H1 (cell line): ENCODE measurements around the gene LSM3. TPM values are rescaled to one million over a fixed set of nuclear protein-coding genes. Genes with fewer than 3 reads are reported as not detected.

Source experiments
- ATF3 ChIP-seq: IDR thresholded peaks from 2 replicates; pipeline ENCODE4 v1.6.1; 2011; ENCODE audit warnings: low read depth, mild to moderate bottlenecking, low read length; ENCODE audit not compliant: insufficient read depth
- BRCA1 ChIP-seq: IDR thresholded peaks from 2 replicates; pipeline ENCODE4 v1.6.1; 2012; ENCODE audit warnings: low read depth, low read length, improper control_type of control experiment
- CBX5 ChIP-seq: fragments of 300-800, 300-1000 bp; sonication (generic); IDR thresholded peaks from 2 replicates; pipeline ENCODE4 v1.7.1; 2016; ENCODE audit warnings: antibody characterized with exemption, low read length, low read depth
- CREB1 ChIP-seq: IDR thresholded peaks from 2 replicates; pipeline ENCODE4 v1.6.1; 2012; ENCODE audit warnings: inconsistent platforms
- CTCF ChIP-seq, 3 experiments: IDR thresholded peaks; 1 replicate in 2 of 3; 2 replicates in 1 of 3; pipeline versions ENCODE4 v1.5.1 to v1.6.1; 2011; ENCODE audit warnings: low read length in 3 of 3, mild to moderate bottlenecking in 3 of 3, inconsistent platforms in 2 of 3, low read depth in 1 of 3, moderate library complexity in 1 of 3; ENCODE audit not compliant: insufficient read depth in 1 of 3; ENCODE audit errors: control extremely low read depth in 1 of 3
- EGR1 ChIP-seq: IDR thresholded peaks from 2 replicates; pipeline ENCODE4 v1.6.1; 2011; ENCODE audit warnings: low read depth, low read length, borderline replicate concordance
- FOSL1 ChIP-seq: IDR thresholded peaks from 2 replicates; pipeline ENCODE4 v1.6.1; 2011; ENCODE audit warnings: mild to moderate bottlenecking, low read depth, low read length, moderate library complexity; ENCODE audit not compliant: insufficient read depth
- KDM5A ChIP-seq: fragments of 200-600 bp; IDR thresholded peaks from 2 replicates; pipeline ENCODE4 v1.7.1; 2012; ENCODE audit warnings: mild to moderate bottlenecking, low read length, inconsistent platforms, mixed read lengths
- MAFK ChIP-seq: IDR thresholded peaks from 2 replicates; pipeline ENCODE4 v1.6.1; 2012; ENCODE audit warnings: low read depth, mild to moderate bottlenecking, improper control_type of control experiment, low read length
- MAX ChIP-seq: IDR thresholded peaks from 2 replicates; pipeline ENCODE4 v1.6.1; 2012; ENCODE audit warnings: inconsistent platforms
- POLR2AphosphoS5 ChIP-seq: IDR thresholded peaks from 2 replicates; pipeline ENCODE4 v1.6.1; 2011; ENCODE audit warnings: low read depth, low read length
- POU5F1 ChIP-seq: IDR thresholded peaks from 2 replicates; pipeline ENCODE4 v1.6.1; 2011; ENCODE audit warnings: low read depth, mild to moderate bottlenecking, low read length, moderate library complexity
- RAD21 ChIP-seq, 2 experiments: IDR thresholded peaks in 1 of 2; conservative IDR thresholded peaks in 1 of 2; 2 replicates each; pipeline ENCODE4 v1.6.1; 2011; ENCODE audit warnings: low read depth in 2 of 2, low read length in 2 of 2, improper control_type of control experiment in 1 of 2, inconsistent platforms in 1 of 2, mild to moderate bottlenecking in 1 of 2, moderate library complexity in 1 of 2
- RXRA ChIP-seq: IDR thresholded peaks from 2 replicates; pipeline ENCODE4 v1.6.1; 2011; ENCODE audit warnings: low read depth, mild to moderate bottlenecking, low read length, moderate library complexity; ENCODE audit not compliant: insufficient read depth
- SP4 ChIP-seq: IDR thresholded peaks from 2 replicates; pipeline ENCODE4 v1.6.1; 2012; ENCODE audit warnings: low read length, inconsistent platforms
- TAF7 ChIP-seq: optimal IDR thresholded peaks from 2 replicates; pipeline ENCODE3; 2011; ENCODE audit warnings: low read depth, mild to moderate bottlenecking, inconsistent platforms, low read length, moderate library complexity, borderline replicate concordance
- TBP ChIP-seq: IDR thresholded peaks from 2 replicates; pipeline ENCODE4 v1.6.1; 2011; ENCODE audit warnings: low read depth, low read length, improper control_type of control experiment
- TCF12 ChIP-seq: IDR thresholded peaks from 2 replicates; pipeline ENCODE4 v1.6.1; 2011; ENCODE audit warnings: low read depth, mild to moderate bottlenecking, low read length
- USF2 ChIP-seq: IDR thresholded peaks from 2 replicates; pipeline ENCODE4 v1.6.1; 2011; ENCODE audit warnings: low read length, improper control_type of control experiment
- YY1 ChIP-seq: IDR thresholded peaks from 2 replicates; pipeline ENCODE4 v1.6.1; 2011; ENCODE audit warnings: low read depth, mild to moderate bottlenecking, low read length
- polyA plus RNA-seq, 7 experiments: library from polyadenylated mRNA; depleted of rRNA in 3 of 7; stranded (reverse) in 5 of 7; unstranded in 2 of 7; fragments of >200 nt in 5 of 7; fragments of 200-250 nt in 2 of 7; gene quantifications; 1 replicate in 5 of 7; 2 replicates in 1 of 7; 4 replicates in 1 of 7; pipeline versions ENCODE4 v1.2.1 to v1.2.3, GENCODE V29; 2011 to 2013; ENCODE audit warnings: missing spikeins in 2 of 7, mixed read lengths in 2 of 7
- total RNA-seq: library from RNA; stranded (reverse); fragmentation: NEBNext Ultra II Directional; extraction: Animal tissue kit (Norgen Biotek cat#: 25700); gene quantifications from 2 replicates; pipeline ENCODE4 v1.2.1, GENCODE V29; 2021

Gene LSM3
- total and polyA plus RNA-seq, 2 of the 8 experiments (the other 6 are each of a cell fraction or from before 2014, with no cell fraction given) = 7.1 to 25.4 TPM

- TF ChIP-seq BRCA1 (no peak), MAFK (no peak), CBX5 (no peak), MAX (peak; percentile 98), CTCF (IDR thresholded peaks at IDR 0.05; ENCODE audit: control extremely low read depth in 1 of 3, insufficient read depth in 1 of 3, low read depth in 1 of 3, low read length in 3 of 3) (peak; percentile 88 to 98 (median 95)), RAD21 (IDR thresholded peaks at IDR 0.05 in 1 of 2, conservative IDR thresholded peaks at IDR 0.05 in 1 of 2; ENCODE audit: low read depth in 2 of 2, low read length in 2 of 2) (peak; percentile 58 to 66), TCF12 (no peak), EGR1 (no peak), YY1 (peak; percentile 53; the same call in 1 of the 2 replicates), FOSL1 (no peak), TBP (peak; percentile 63; the same call in 1 of the 2 replicates), POU5F1 (no peak), SP4 (peak; percentile 83; the same call in 1 of the 2 replicates), ATF3 (peak; percentile 74), RXRA (no peak), KDM5A (no peak), USF2 (peak; percentile 96), POLR2AphosphoS5 (peak; percentile 46; the same call in 1 of the 2 replicates), CREB1 (peak; percentile 73), TAF7 (no peak)
Observed at GRCh38 chr3:14216257-14217048, 37.8 kb downstream of the LSM3 start (continued).
